Measurements from ENCODE around the gene GPR84. TPM values are rescaled to one million over a fixed set of nuclear protein-coding genes. Genes with fewer than 3 reads are reported as not detected.

GPR84 gene
- total and polyA plus RNA-seq, 2 donors (not counting 3 experiments of a cell fraction or from before 2014, with no cell fraction given), result not detected

DNA sequence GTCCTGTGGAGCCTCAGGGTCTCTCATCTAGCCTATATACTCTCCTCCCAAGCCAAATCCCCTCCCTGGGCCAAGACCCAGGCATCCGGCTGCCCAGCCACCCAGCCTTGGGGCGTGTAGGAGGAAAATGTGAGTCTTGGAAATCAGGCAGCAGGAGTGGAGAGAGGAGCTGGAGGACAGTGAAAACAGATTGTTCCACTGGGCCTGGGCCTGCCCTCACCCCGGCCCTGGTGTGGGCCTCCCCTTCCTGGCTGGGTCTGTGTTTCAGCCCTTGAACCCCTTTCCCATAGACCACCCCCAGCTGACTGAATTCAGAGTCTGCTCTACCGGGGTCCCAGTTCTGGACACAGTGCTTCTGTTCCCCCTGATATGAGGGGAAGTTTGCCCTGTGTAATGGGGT, 48.1 kb upstream of the GPR84 start:
- no TSS peak for BruUV-seq (replicated peaks)
- no peaks in the 10 kb centered on the region for H3K9me1 ChIP-seq (replicated peaks; ENCODE audit: control insufficient read depth, extremely low read depth, insufficient read depth, low read length)
- H3K79me2 ChIP-seq (ENCODE audit: control insufficient read depth, insufficient read depth, low read length), result peaks cover 97% of the 10 kb centered on the region
- CTCF ChIA-PET, result interaction anchor here (1.3 to 11.8 kb wide), 7 partner anchors 8 to 42 kb away, joined by 5 to 221 read pairs (median 10); no protein-coding TSS in a partner anchor
- H3K4me1 ChIP-seq (ENCODE audit: control insufficient read depth, extremely low read depth, insufficient read depth, low read length), result peaks cover 60% of the 10 kb centered on the region
- FAIRE-seq (no peak), DNase-seq (ENCODE audit: low read depth, low spot score) (peak; percentile 41)
- dilution Hi-C loops (cut with MboI; ENCODE audit: extremely low pct_ligation_motif_present, low sequenced_read_pairs), result no loop called here
- peak overlapping the region; percentile 74 for H3K9ac ChIP-seq (replicated peaks; ENCODE audit: extremely low read depth, insufficient read depth, low read length)
- peak overlapping the region; percentile 96 for H3K27ac ChIP-seq (ENCODE audit: insufficient read depth, low read depth, low read length)
- no peaks in the 10 kb centered on the region for H3K27me3 ChIP-seq (ENCODE audit: control insufficient read depth in 2 of 2, insufficient read depth in 2 of 2, low read length in 2 of 2)
- peaks cover 26 to 45% of the 10 kb centered on the region in 2 experiments for H3K36me3 ChIP-seq (ENCODE audit: control insufficient read depth in 2 of 2, extremely low read depth in 1 of 2, insufficient read depth in 2 of 2, low read length in 2 of 2)
- H2AFZ ChIP-seq (ENCODE audit: low read depth, low read length), result no peak overlapping the region
- H4K20me1 ChIP-seq (replicated peaks; ENCODE audit: control insufficient read depth, extremely low read depth, insufficient read depth, low read length), result no peaks in the 10 kb centered on the region
- H3K4me3 ChIP-seq (replicated peaks in 1 of 3; ENCODE audit: insufficient read depth in 1 of 3, low read depth in 1 of 3, low read length in 3 of 3), result peak overlapping the region in 2 of 3 experiments; percentile 6 to 62
- no peak for TF ChIP-seq EZH2 (IDR thresholded peaks at IDR 0.05; ENCODE audit: borderline replicate concordance, low read depth, low read length, severe bottlenecking)
- peak; percentile 15 for TF ChIP-seq POLR2A (IDR thresholded peaks at IDR 0.05; ENCODE audit: low read depth, low read length)
- peak; percentile 38 for TF ChIP-seq POLR2AphosphoS5 (IDR thresholded peaks at IDR 0.05; ENCODE audit: insufficient read depth, low read depth, low read length)
- POLR2A ChIA-PET, result interaction anchor here (1.8 to 8.7 kb wide), 4 partner anchors 13 to 26 kb away, joined by 4 to 60 read pairs (median 24); no protein-coding TSS in a partner anchor
- no peaks in the 10 kb centered on the region for H3K9me3 ChIP-seq (replicated peaks; ENCODE audit: control insufficient read depth, insufficient read depth, low read length)
- intact Hi-C loops (cut with micrococcal nuclease), result loop anchor here (5.0 kb wide), 1 partner anchor 130 kb away; the partner anchor contains the start of genes CBX5 and HNRNPA1
- peak overlapping the region; percentile 98 for H3K4me2 ChIP-seq (ENCODE audit: insufficient read depth, low read length)

DNA sequence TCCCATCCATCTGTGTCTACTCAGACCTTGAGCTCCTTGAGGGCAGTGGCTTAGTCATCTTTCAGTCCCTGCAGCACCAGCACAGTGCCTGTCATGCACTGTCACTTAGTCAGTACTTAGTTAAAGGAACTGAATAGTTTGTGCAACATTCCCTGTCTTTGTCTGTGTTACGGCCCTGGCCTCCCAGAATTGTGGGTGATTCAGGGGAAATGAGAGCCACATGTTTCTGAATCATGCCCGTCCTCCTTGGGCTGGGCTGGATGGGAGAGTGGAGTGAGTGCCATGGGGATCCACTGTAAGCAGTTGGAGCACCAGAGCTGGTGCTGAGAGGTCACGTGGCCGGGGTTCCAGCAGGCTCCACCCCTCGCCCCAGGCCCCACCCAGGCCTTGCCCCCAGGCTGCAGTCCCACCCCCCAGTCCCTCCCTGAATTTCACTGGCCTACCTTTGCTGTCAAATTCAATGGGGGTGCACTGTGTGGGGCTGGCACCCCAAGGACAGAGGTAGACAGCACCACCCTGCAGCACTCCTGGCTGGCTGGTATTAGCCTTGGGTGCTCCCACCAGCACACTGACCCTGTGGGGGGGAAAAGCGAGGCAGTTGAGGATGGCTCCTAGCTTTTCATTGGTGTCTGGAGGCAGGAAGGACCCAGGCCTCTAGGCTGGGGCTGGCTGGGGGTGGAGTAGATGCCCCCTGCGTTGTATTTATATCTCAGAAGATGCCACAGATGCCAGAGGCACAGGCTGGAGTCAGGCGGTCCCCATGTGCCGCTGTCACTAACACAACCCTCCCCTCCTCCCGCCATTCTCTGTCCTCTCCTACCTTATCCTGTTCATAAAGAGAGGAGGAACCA, 47.3 kb upstream of the GPR84 start:
- H3K27me3 ChIP-seq (ENCODE audit: control insufficient read depth in 2 of 2, insufficient read depth in 2 of 2, low read length in 2 of 2), result no peaks in the 10 kb centered on the region
- peak overlapping the region; percentile 96 for H3K27ac ChIP-seq (ENCODE audit: insufficient read depth, low read depth, low read length)
- CTCF ChIA-PET, result interaction anchor here (0.7 to 11.8 kb wide), 13 partner anchors 7 to 87 kb away, joined by 3 to 221 read pairs (median 6); partner anchors contain the start of genes COPZ1 and ITGA5
- H3K9me3 ChIP-seq (replicated peaks; ENCODE audit: control insufficient read depth, insufficient read depth, low read length), result no peaks in the 10 kb centered on the region
- peak overlapping the region; percentile 98 for H3K4me2 ChIP-seq (ENCODE audit: insufficient read depth, low read length)
- POLR2A ChIA-PET, result interaction anchor here (1.3 to 8.7 kb wide), 5 partner anchors 12 to 33 kb away, joined by 3 to 60 read pairs (median 19); no protein-coding TSS in a partner anchor
- no peak overlapping the region for H2AFZ ChIP-seq (ENCODE audit: low read depth, low read length)
- no peaks in the 10 kb centered on the region for H3K9me1 ChIP-seq (replicated peaks; ENCODE audit: control insufficient read depth, extremely low read depth, insufficient read depth, low read length)
- peak overlapping the region; percentile 74 for H3K9ac ChIP-seq (replicated peaks; ENCODE audit: extremely low read depth, insufficient read depth, low read length)
- TF ChIP-seq, protein P1, sequence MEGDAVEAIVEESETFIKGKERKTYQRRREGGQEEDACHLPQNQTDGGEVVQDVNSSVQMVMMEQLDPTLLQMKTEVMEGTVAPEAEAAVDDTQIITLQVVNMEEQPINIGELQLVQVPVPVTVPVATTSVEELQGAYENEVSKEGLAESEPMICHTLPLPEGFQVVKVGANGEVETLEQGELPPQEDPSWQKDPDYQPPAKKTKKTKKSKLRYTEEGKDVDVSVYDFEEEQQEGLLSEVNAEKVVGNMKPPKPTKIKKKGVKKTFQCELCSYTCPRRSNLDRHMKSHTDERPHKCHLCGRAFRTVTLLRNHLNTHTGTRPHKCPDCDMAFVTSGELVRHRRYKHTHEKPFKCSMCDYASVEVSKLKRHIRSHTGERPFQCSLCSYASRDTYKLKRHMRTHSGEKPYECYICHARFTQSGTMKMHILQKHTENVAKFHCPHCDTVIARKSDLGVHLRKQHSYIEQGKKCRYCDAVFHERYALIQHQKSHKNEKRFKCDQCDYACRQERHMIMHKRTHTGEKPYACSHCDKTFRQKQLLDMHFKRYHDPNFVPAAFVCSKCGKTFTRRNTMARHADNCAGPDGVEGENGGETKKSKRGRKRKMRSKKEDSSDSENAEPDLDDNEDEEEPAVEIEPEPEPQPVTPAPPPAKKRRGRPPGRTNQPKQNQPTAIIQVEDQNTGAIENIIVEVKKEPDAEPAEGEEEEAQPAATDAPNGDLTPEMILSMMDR (IDR thresholded peaks at IDR 0.05; ENCODE audit: extremely low read depth in 1 of 2, insufficient read depth in 1 of 2, low read depth in 1 of 2, low read length in 2 of 2), result no peak
- peak; percentile 77 for TF ChIP-seq POLR2AphosphoS5 (IDR thresholded peaks at IDR 0.05; ENCODE audit: insufficient read depth, low read depth, low read length)
- no peak for TF ChIP-seq POLR2A (IDR thresholded peaks at IDR 0.05; ENCODE audit: low read depth, low read length)
- peak; percentile 61 for TF ChIP-seq MYC (IDR thresholded peaks at IDR 0.05; ENCODE audit: low read depth, low read length)
- peak; percentile 91 for TF ChIP-seq FOS (IDR thresholded peaks at IDR 0.05; ENCODE audit: borderline replicate concordance, insufficient read depth, low read length)
- peak; percentile 70 for TF ChIP-seq JUN (IDR thresholded peaks at IDR 0.05; ENCODE audit: borderline replicate concordance, insufficient read depth, insufficient read length, low read depth)
- no peak for TF ChIP-seq EZH2 (IDR thresholded peaks at IDR 0.05; ENCODE audit: borderline replicate concordance, low read depth, low read length, severe bottlenecking)
- no peak for TF ChIP-seq GATA2 (IDR thresholded peaks at IDR 0.05; ENCODE audit: insufficient read depth, insufficient read length, low read depth, low read length)
- TF ChIP-seq, protein P2, sequence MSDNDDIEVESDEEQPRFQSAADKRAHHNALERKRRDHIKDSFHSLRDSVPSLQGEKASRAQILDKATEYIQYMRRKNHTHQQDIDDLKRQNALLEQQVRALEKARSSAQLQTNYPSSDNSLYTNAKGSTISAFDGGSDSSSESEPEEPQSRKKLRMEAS (IDR thresholded peaks at IDR 0.05; ENCODE audit: insufficient read depth, insufficient read length), result peak; percentile 84
- FAIRE-seq, result peak; percentile 91
- no peaks in the 10 kb centered on the region for H4K20me1 ChIP-seq (replicated peaks; ENCODE audit: control insufficient read depth, extremely low read depth, insufficient read depth, low read length)
- BruUV-seq (replicated peaks), result no TSS peak
- dilution Hi-C loops (cut with MboI; ENCODE audit: extremely low pct_ligation_motif_present, low sequenced_read_pairs) (no loop called here), intact Hi-C loops (cut with micrococcal nuclease) (loop anchor here (1.0 to 5.0 kb wide), 4 partner anchors 8 to 129 kb away; partner anchors contain the start of genes CBX5, HNRNPA1 and ITGA5)
- DNase-seq (ENCODE audit: low read depth, low spot score), result peak; percentile 88
- no peak overlapping the region for H3K4me3 ChIP-seq (replicated peaks in 1 of 3; ENCODE audit: insufficient read depth in 1 of 3, low read depth in 1 of 3, low read length in 3 of 3)
- H3K4me1 ChIP-seq (ENCODE audit: control insufficient read depth, extremely low read depth, insufficient read depth, low read length), result peaks cover 58% of the 10 kb centered on the region
- H3K79me2 ChIP-seq (ENCODE audit: control insufficient read depth, insufficient read depth, low read length), result peaks cover 97% of the 10 kb centered on the region
- H3K36me3 ChIP-seq (ENCODE audit: control insufficient read depth in 2 of 2, extremely low read depth in 1 of 2, insufficient read depth in 2 of 2, low read length in 2 of 2), result peaks cover 31 to 46% of the 10 kb centered on the region in 2 experiments

All from endothelial cell of umbilical vein (primary cell).